ENCODE measurements around the gene RAD51B.
"Not testable (repeated sequence)": the region's sequence is repeated elsewhere in the genome, so short reads cannot be mapped to it uniquely, and the experiment has no call there.

GRCh38 chr14:68289452-68289851 is 469.9 kb downstream of the RAD51B start:
- TF ChIP-seq CTCF, POLR2A (IDR thresholded peaks at IDR 0.05): not testable (repeated sequence)

Data from tibial nerve (tissue), 3 donors.